Sciatic nerve (tissue), 2 donors: ENCODE data around the gene MEN1. TPM values are rescaled to one million over a fixed set of nuclear protein-coding genes. Genes with fewer than 3 reads are reported as not detected.

Source experiments
- ATAC-seq: fragments of 200-7000 bp; cut with Tn5 transposase; one replicate; pipeline ENCODE4 v1.9.1; 2020; ENCODE audit warnings: mild to moderate bottlenecking, moderate library complexity
- DNase-seq: peaks from one replicate; pipeline ENCODE4 v3.0.0-alpha.2; 2020; ENCODE audit warnings: low spot score
- intact Hi-C: fragments of 100-400 bp; cut with DNase I; formaldehyde crosslinking; loops from one replicate; pipeline ENCODE4 v1.14.2; 2022
- total RNA-seq: library from RNA; stranded (reverse); fragmentation: NEBNext Ultra II Directional; extraction: Animal tissue kit (Norgen Biotek cat#: 25700); gene quantifications from one replicate; pipeline ENCODE4 v1.2.1, GENCODE V29; 2021
- donor health status: DM: no; HTN: no; CAD: no.
- donor health status: DM: no; HTN: no; CAD: no.

Gene MEN1
- total RNA-seq, 1 donor from 2014 or later = 17.7 TPM

DNA sequence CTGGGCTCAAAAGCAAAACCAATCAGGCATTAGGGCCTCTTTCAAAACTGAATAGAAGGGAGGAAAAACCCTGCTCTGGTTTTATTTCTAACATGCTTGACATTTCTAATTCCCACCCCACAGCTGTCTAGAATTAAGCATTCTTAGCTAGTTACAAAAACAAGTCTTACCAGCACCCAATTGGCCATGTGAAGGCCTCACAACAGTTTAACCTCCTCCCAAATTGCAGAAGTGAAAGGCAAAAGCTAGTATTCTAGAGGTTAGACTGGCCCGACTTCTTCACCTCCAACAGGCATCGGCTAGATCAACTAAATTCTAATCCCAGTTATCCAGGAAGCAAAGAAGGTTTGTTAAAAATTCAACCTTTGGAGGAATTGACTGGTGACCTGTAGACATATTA is 38.5 kb downstream of the MEN1 start:
- intact Hi-C loops = no loop called here
- no peak for ATAC-seq

DNA sequence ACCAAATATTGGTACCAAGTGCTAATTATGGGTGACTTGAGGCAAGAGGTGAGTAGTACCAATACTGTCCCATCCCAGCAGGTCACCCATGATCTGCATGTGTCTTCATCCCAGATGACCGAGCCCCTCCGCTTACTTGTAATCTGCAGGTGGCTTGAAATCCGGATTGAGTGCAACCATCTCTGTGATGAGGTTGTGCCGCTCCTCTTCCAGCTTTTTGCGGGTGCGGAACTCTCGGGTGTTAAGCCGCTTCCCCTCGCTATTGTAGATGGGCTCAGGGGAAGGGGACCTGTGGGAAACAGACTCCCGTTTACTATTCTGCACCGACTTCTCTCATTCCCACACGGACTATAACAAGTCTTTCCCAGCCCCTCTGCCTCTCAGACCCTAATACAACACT is 40.2 kb downstream of the MEN1 start:
- intact Hi-C loops = no loop called here
- DNase-seq = peak; percentile 49
- ATAC-seq = no peak

More for the DNA sequence above, 38.5 kb downstream of the MEN1 start:
- no peak for DNase-seq

DNA sequence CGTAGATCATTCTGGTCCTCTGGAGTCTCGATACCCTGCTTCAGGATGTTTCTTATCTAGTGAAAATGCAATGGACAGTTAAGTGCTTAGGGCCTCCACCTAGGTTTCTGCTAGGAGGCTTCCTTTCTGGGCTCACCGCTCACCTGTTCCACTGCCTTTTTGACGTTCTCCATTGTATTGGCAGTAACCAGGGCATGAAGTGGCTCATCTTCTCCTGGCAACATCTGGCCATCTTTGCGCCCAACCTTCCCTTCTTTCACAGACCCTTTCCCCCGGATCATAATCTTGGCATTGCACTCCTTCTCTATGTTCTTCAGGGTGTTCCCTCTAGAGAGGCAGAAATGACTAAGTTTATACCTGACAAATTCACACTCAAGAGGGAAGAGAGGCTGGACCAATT is 41.1 kb downstream of the MEN1 start:
- peak; percentile 25 for DNase-seq
- intact Hi-C loops = no loop called here
- ATAC-seq = no peak

DNA sequence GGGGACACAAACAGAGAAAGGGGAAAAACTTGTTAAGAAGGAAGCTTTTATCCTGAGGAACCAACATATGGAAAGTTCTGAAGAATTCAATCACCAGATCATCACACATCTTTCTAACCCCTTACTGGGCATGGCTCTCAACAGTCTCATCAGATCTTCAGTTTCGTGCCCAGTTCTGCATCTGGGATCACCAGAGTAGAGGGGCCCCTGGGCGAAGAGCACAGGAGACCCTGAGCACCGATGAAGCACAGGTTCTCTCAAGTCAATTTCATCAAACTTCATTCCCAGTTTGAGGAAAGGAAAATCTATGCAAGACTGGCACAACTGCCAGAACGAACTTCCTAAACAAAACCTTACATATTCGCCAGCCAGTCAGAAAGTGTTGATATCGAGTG is 42.1 kb downstream of the MEN1 start:
- intact Hi-C loops = no loop called here
- DNase-seq (peak; percentile 12), ATAC-seq (no peak)

DNA sequence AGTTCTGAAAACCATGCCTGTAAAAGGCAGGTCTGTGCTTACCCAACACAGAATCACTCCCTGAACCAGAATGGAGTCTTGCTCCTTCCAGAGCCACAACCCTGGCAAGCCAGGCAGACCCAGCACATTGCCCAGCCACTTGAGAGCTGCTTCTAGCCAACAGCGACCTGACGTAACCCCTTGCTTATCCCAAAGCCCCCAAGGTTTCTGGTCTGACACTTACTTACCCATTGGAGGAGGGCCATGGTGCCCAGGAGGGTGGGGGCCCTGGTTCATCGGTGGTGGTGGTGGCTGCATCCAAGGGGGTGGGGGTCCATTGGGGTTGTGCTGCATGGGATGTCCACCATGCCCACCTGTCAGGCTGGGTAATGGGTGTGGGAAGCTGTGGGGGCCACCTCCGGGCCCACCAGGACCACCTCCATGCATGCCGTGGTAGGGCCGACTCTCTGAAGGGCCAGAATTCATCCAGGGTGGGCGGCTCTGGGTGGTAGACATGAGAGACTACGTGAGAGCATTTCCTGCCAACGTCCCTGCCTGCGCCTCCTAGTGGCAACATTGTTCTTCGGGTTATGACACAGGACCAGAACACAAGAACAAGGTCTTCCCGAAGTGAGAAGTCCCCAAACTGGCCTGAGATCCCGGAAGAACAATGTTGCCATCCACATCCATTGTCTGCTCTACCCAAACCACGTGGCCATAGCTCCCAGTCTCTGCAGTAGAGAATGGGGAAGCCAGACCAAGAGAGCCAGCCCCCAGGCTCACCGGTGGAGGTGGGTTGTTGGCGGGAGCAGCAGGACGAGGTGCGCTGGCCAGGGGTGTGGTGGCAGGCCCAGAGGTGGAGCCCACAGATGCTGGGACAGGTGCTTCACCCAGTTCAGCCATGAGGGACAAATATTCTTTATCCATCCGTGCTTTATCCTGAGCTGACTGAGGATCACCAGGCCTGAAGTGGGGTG is 42.7 kb downstream of the MEN1 start:
- peak; percentile 80 for DNase-seq
- ATAC-seq = peak; percentile 4
- intact Hi-C loops = no loop called here

DNA sequence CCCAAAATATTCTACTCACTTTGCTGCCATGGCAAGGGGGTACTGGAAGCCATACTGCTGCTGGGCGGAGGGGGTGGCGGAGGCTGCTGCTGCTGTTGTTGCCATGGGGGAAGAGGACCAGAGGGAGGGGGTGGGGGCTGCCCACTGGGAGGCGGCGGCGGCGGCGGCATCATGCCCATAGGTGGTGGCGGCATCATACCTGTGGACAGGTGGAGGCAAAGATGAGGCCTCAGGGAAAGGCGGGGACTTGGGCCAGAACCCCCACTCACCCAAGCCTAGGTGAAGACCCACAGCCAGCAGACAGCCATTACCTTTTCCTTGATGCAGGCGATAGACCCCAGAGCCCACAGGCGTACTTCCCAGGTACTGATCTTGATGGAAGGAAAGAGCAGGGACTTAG is 43.5 kb downstream of the MEN1 start:
- peak; percentile 54 for DNase-seq
- intact Hi-C loops = no loop called here
- ATAC-seq = no peak

DNA sequence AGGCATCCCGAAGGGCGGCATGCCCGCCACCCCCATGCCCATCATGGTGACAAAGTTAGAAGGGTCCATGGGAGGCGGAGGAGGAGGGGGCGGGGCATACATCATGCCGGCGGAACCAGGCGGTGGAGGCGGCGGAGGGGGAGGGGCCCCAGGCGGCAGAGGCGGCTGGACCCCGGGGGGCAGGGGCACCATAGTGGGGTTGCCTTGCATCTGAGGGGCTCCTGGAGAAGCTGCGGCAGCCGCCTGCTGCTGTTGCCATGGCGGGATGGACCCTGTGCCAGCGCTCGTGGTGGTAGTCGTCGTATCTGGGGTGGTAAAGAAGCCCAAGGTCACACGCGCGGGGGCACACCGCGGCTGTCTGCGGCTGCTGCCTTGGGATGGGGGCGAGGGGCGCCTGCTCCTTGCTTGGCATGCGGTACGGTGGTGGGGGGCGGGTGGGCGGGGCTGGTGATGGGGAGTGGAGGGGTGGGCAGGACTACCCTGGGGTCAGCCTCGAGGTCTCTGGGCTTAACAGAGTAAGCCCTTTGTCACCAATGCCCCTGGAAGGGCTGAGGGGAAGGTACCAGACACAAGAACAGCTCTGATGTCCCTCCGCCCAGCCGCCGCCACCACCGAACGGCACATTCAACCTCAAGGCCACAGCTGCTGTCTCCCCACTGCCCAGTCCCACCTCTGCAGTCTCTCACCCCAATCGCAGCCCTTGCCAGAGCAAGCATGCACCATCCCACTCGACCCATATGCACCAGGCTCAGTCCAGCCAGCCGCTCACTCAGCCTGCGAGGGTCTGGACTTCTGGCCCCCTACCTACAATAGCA is 44.3 kb downstream of the MEN1 start:
- ATAC-seq (no peak), DNase-seq (peak; percentile 56)
- intact Hi-C loops = no loop called here

DNA sequence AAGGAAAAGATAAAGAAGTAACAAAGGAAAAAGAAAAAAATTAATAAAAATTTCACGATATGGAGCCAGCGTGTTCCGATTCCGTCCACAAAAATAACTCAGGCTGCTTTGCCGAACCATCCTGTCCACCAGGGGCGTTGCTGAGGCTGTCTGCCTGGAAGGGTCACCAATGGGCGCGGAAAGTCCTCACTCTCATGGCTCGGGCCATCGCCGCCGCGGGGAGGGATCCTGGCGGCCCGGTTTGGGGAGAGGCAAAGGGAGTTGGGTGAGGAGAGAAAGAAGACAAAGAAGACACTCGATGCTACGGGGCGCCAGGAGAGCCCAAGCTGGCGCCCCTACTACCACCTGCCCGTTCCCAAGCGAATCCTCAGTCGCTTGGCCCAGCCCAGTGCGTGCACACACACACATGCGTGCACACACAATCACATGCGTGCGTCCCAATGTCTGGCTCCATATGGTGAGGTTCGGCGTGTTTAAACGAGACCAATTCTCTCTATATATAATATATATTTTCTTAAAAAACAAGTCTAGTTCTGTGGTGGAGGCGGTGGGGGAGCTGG is 45.0 kb downstream of the MEN1 start:
- intact Hi-C loops = no loop called here
- ATAC-seq (no peak), DNase-seq (peak; percentile 59)

DNA sequence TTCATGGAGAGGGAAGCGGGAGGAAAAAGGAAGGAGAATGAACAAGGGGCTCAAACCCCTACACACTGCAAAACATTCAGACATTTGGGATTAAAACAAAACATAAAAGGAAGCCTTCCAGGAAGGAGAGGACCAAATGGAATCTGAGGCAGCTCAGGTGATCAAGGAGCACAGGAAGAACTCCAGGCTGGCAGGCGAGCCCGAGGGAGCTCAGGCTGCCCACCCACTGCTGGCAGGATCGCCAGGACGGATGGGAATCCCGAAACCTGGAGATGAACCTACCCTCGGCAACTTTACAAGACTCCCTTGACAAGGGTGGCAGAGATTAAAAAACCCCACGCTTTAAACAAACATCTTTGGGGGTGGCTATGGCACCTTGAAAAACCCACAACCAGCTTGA is 45.6 kb downstream of the MEN1 start:
- DNase-seq (peak; percentile 32), ATAC-seq (no peak)
- intact Hi-C loops = no loop called here

DNA sequence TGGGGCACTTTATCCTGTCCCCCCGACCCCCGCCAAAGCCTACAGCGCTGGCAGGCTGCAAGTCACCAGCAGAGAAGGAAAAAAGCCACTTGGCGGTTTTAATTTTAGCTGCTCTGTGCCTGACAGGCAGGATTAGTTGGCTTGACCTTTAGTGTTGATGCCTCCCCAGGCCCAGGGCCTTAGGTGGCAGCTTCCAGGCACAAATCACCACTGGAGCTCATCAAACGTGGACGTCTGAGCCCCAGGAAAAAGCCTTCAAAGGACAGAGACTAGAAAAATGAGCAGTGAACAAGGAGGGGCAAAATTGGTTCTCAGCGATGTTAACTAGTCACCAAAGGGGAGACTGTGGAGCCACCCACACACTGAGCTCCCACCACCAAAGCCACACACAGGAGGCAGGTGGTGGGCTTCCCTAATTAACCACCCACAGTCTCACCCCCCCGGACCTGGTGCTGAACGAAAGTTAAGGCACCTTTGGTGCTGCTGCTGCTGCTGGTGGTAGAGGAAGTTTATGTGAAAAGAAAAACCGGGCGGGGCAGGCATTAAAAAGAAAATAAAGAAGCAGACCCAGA is 46.2 kb downstream of the MEN1 start:
- DNase-seq (peak; percentile 52), ATAC-seq (no peak)
- intact Hi-C loops = no loop called here

DNA sequence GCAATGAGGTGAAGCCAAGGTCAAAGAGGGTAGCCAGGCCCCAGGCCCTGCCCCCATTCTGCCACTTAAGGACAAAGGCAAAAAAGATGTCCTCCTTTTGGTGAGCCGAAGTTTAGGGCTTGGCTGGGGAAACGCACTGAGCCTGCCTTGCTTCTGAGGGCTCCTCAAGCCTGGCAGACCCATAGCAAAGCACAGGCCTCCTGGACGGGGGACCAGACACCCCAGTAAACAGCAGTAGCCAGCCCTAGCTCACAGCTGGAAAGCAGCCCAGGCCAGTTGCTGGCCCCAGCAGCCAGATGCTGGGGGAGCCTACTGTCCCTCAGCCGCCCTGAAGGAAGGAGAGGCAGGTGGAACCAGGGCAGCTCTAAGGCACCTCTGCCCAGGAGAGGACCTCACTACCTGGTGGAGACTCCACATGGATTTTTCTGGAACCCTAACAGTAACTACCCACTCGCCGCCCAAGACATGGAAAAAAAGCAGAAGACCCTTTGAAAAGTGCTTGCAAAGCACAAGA is 46.8 kb downstream of the MEN1 start:
- ATAC-seq (no peak), DNase-seq (peak; percentile 47)
- intact Hi-C loops = no loop called here

DNA sequence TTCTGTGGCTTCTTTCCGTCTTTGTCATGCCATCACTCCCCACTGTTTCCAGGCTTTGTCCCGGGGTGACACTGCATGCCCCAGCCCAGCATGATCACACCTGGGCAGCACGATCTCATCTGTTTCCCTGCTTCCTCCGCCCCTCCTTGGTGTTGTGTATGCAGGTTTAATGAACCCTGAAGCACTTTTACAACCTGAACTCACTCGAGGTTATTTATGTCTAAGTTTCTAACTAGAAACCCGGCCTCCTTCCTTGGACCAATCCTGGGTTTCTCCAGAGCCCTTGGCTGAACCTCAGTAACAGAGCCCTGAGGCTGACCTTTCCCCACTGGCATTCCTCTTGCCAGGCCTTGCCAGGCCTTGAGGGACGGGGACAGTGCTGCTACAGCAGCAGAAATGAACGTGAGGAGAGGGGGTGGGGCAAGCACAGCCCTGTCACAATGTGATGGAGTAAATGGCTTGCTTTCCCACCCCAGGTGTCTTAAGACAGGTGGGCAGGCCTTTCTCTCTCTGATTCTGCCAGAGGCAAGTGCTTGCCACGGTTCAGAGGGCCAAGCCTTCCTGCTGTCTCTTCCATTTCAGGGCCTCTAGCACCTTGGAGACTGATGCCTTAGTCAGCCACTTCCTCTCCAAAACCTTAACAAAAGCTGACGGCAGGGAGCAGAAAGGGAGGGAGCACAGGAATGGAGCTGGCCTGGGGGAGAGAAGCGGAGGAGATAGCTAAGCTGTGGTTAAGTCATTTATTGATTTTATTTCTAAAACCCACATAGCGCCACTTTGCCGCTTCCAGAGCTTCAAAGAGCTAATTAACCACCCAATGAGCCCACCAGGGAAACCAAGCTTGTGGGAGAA is 47.5 kb downstream of the MEN1 start:
- intact Hi-C loops = no loop called here
- ATAC-seq = no peak
- DNase-seq = peak; percentile 53

DNA sequence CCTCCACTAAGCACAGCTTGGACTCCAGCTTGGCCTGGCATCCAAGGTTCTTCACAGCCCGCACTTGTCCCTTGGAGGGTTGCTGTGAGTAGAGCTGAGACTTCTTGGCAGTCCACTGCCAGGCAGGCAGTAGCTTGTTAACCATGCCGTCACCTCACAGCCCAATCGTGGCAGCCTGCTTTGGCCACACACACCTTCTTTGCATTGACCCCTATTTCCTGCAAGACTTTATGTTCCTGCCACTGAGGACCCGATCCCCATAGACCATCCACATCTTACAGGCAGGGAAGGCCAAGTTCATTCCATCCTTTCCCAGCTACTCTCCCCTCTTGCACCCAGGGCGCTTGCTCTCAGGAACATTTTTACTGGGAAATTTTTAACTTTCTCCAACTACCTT is 48.1 kb downstream of the MEN1 start:
- intact Hi-C loops = no loop called here
- ATAC-seq (no peak), DNase-seq (peak; percentile 51)

DNA sequence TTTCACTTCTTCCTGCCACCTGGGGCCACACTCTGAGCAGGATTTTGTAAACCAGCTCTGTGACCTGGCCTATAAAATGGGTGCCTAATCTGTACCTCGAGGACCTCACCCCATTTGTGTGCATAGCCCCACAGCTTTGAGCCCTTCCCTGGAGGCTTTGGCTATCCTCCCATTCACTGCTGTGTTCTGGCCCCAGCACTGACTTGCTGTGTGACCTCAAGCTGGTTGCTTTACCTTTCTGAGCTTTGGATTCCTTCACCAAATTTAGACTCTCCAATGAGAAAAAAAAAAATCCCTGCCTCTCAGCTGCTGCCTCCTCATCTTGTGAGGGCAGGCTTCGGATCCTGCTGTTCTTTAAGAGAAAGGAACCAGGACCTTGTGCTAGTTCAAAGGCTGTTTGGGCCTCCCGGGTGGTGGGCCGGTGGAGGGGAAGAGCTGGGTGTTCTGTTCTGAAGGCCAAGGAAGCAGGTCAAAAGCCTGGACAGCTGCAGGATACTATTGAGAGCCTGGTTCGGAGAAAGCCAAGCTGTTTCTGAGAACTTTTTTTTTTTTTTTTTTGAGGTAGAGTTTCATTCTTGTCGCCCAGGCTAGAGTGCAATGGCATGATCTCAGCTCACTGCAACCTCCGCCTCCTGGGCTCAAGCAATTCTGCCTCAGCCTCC is 49.5 kb downstream of the MEN1 start:
- intact Hi-C loops = no loop called here
- no peak for ATAC-seq

DNA sequence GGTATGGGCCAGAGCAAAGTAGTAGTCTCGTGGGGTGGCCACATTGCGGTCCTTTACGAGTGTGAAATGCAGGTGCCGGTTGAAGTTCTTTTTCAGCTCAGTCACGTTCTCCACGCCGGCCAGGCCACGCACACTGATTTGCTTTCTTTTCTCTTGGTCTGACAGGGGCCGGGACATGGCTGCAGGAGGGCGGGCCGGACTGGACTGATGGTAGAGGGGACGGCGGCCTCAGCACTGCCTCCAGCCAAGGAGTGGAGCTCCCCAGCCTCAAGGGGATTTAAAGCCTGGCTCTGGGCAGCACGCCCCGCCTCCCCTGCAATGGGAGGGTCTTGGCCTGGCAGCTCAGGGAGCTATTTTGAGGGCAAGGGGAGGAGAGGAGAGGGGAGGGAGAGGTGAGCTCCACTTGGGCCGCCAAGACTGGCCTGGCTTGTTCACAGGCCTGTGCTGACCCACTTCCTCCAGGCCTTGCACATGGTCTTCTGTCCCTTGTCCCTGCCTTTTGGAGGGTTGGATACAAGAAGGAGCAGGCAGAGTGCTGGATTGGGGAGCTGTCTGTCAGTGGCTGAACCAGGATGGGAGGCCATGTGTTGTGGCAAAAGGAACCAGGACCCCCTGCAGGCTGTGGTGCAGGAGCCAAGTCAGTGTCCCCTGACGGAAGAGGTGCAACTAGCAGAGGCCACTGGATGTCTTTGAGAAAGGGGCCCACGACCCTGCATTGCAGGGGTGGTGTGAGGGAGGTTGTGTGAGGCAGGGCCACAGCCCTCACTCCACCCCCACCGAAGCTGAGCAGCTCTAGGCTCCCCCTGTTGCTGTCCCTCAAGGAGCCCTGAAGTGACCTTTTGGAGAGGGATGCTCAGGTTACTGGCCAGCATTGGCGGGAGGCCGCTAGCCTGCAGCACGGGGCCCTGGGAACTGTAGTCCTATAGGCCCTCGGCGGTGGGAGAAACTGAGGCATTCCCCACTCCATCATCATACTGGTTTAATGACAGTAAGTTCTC is 50.3 kb downstream of the MEN1 start, which contains the start of gene PYGM:
TSS of gene PYGM (minus strand) at position 253 of the 998 bp plus-strand sequence. CDS start at position 177, 76 bp downstream.
- DNase-seq (peak; percentile 84), ATAC-seq (peak; percentile 88)
- intact Hi-C loops = no loop called here

More for the DNA sequence above, 49.5 kb downstream of the MEN1 start:
- DNase-seq = peak; percentile 39

DNA sequence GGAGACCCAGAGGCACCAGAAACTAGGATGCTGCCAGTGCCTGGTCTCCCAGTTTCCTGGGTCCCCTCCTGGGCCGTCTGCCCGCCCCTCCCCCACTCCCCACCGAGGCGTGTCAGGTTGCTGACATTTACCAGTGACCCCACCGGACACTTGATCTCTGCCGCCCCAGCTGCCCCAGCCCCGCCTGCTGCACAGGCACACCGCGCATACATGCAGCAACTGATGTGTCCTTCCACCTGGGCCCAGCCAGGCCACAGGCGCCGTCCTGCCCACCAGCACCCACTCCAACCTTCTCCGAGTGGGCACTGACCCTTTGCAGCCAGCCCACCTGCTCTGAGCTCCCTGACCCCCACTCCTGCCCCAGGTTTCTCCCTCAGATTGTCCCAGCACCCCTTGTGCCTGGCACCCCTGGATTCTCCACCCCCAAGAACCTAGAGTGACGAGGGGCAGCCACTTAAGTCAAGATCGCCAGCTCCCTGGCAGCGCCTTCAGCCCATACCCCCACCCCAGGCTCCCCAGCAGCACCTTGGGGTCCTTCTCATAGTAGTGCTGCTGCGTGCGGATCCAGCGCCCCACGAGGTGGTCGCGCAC is 51.1 kb downstream of the MEN1 start:
- ATAC-seq (peak; percentile 2), DNase-seq (peak; percentile 66)
- intact Hi-C loops = no loop called here
